GM12865 (cell line): ENCODE results near the gene PLK5.

ENCODE experiments used
- DNase-seq: peaks from one replicate; pipeline ENCODE4 v3.0.0; 2010; ENCODE audit warnings: low read depth
- H3K4me3 ChIP-seq: 2 replicates; pipeline ENCODE4 v1.5.1; 2011; ENCODE audit warnings: mild to moderate bottlenecking, low read depth, low read length, control low read depth
- CTCF ChIP-seq: IDR thresholded peaks from 2 replicates; pipeline ENCODE4 v1.5.1; 2011; ENCODE audit warnings: low read length, control low read depth, low read depth, inconsistent platforms; ENCODE audit not compliant: insufficient read depth; ENCODE audit errors: missing control alignments

The PLK5 gene

DNA sequence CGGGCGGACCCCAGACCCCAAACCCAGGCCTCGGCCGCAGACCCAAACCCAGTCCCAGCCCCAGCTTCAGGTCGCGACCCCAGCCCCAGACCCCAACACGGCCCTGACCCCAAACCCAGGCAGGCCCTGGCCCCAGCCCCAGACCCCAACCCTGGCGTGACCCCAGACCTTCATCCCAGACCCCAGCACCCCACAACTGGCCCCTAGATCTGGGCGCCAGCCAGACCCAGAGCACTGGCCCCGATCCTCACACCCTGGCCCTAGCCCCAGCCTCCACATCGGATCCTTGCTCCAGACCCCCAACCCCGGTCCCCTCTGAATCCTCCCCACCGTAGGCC, 61.3 kb downstream of the PLK5 start:
- DNase-seq = no peak
- no peak for TF ChIP-seq CTCF
- no peak overlapping the region for H3K4me3 ChIP-seq
